DOHH2 (cell line): ENCODE data around the gene CYFIP2.

ENCODE experiments used
- H3F3A ChIP-seq: fragments of 200-600 bp; sonication (generic), shearing (Covaris generic); 2 replicates; pipeline ENCODE4 v1.6.0; 2016; ENCODE audit warnings: antibody characterized with exemption, mild to moderate bottlenecking; ENCODE audit not compliant: control insufficient read depth, insufficient read depth
- H3K27ac ChIP-seq: fragments of 200-600 bp; sonication (generic); 2 replicates; pipeline ENCODE4 v1.5.1; 2014; ENCODE audit warnings: low read depth, mild to moderate bottlenecking, low read length, moderate library complexity
- H3K27me3 ChIP-seq: fragments of 200-600 bp; sonication (generic); 2 replicates; pipeline ENCODE4 v1.6.1; 2014; ENCODE audit warnings: mild to moderate bottlenecking, low read length, mixed read lengths; ENCODE audit not compliant: control insufficient read depth
- H3K36me3 ChIP-seq: fragments of 200-600 bp; sonication (generic); 2 replicates; pipeline ENCODE4 v1.6.1; 2014; ENCODE audit warnings: mild to moderate bottlenecking, low read length, moderate library complexity, mixed read lengths; ENCODE audit not compliant: control insufficient read depth
- H3K4me1 ChIP-seq: fragments of 200-600 bp; sonication (generic); 2 replicates; pipeline ENCODE4 v1.6.1; 2014; ENCODE audit warnings: mild to moderate bottlenecking, low read length, mixed read lengths; ENCODE audit not compliant: control insufficient read depth
- H3K4me2 ChIP-seq: fragments of 200-600 bp; sonication (generic); 2 replicates; pipeline ENCODE4 v1.6.0; 2014; ENCODE audit warnings: mild to moderate bottlenecking, low read length, moderate library complexity
- H3K4me3 ChIP-seq: fragments of 200-600 bp; sonication (generic); 2 replicates; pipeline ENCODE4 v1.5.1; 2014; ENCODE audit warnings: mild to moderate bottlenecking, low read length, mixed read lengths
- H3K79me2 ChIP-seq: fragments of 200-600 bp; sonication (generic); 2 replicates; pipeline ENCODE4 v1.6.1; 2014; ENCODE audit warnings: mild to moderate bottlenecking, low read length, mixed read lengths; ENCODE audit not compliant: control insufficient read depth
- H3K9me2 ChIP-seq: fragments of 200-600 bp; sonication (generic); replicated peaks from 2 replicates; pipeline ENCODE4 v1.6.1; 2014; ENCODE audit warnings: mild to moderate bottlenecking, low read length, mixed read lengths; ENCODE audit not compliant: control insufficient read depth
- H3K9me3 ChIP-seq: fragments of 200-600 bp; sonication (generic); 2 replicates; pipeline ENCODE4 v1.6.1; 2014; ENCODE audit warnings: antibody characterized with exemption, low read length, mixed read lengths; ENCODE audit not compliant: control insufficient read depth, insufficient read depth
- H4K20me1 ChIP-seq: fragments of 200-600 bp; sonication (generic); 2 replicates; pipeline ENCODE4 v1.6.0; 2014; ENCODE audit warnings: low read depth, mild to moderate bottlenecking, antibody characterized with exemption, low read length, moderate library complexity; ENCODE audit not compliant: control insufficient read depth, insufficient read depth
- CTCF ChIP-seq: fragments of 200-600 bp; sonication (generic); IDR thresholded peaks from one replicate; pipeline ENCODE4 v1.5.1; 2014; ENCODE audit warnings: antibody characterized with exemption, mild to moderate bottlenecking, low read depth, low read length; ENCODE audit not compliant: poor library complexity, severe bottlenecking
- EZH2phosphoT487 ChIP-seq: fragments of 200-600 bp; sonication (generic); IDR thresholded peaks from 2 replicates; pipeline ENCODE4 v1.6.1; 2017; ENCODE audit warnings: borderline replicate concordance, mild to moderate bottlenecking, antibody characterized with exemption, low read length, moderate library complexity, mixed read lengths

CYFIP2 gene

GRCh38 chr5:157372472-157372822 is 106.5 kb downstream of the CYFIP2 start:
- Histone ChIP-seq H3K36me3 (peaks cover 78% of the 10 kb centered on the region), H3K79me2 (no peaks in the 10 kb centered on the region), H3F3A (no peaks in the 10 kb centered on the region), H3K4me2 (no peak overlapping the region), H3K4me1 (no peaks in the 10 kb centered on the region), H3K9me2 (no peaks in the 10 kb centered on the region), H3K27ac (no peak overlapping the region), H4K20me1 (no peaks in the 10 kb centered on the region), H3K9me3 (no peaks in the 10 kb centered on the region), H3K27me3 (no peaks in the 10 kb centered on the region), H3K4me3 (no peak overlapping the region)
- TF ChIP-seq EZH2phosphoT487 = no peak

GRCh38 chr5:157378509-157378908 is 112.6 kb downstream of the CYFIP2 start:
- no peak for TF ChIP-seq EZH2phosphoT487
- H3K4me1 ChIP-seq = no peaks in the 10 kb centered on the region
- H4K20me1 ChIP-seq = no peaks in the 10 kb centered on the region
- no peaks in the 10 kb centered on the region for H3K79me2 ChIP-seq
- H3F3A ChIP-seq = no peaks in the 10 kb centered on the region
- no peak overlapping the region for H3K27ac ChIP-seq
- no peak overlapping the region for H3K4me2 ChIP-seq
- no peaks in the 10 kb centered on the region for H3K27me3 ChIP-seq
- no peak overlapping the region for H3K4me3 ChIP-seq
- H3K9me3 ChIP-seq = no peaks in the 10 kb centered on the region
- H3K36me3 ChIP-seq = peaks cover 80% of the 10 kb centered on the region
- H3K9me2 ChIP-seq = no peaks in the 10 kb centered on the region

GRCh38 chr5:157379983-157380382 is 114.1 kb downstream of the CYFIP2 start:
- Histone ChIP-seq H3F3A (no peaks in the 10 kb centered on the region), H3K9me2 (no peaks in the 10 kb centered on the region), H3K4me3 (no peak overlapping the region), H3K27me3 (no peaks in the 10 kb centered on the region), H3K4me1 (no peaks in the 10 kb centered on the region), H3K36me3 (peaks cover 80% of the 10 kb centered on the region), H3K79me2 (no peaks in the 10 kb centered on the region), H3K4me2 (no peak overlapping the region), H4K20me1 (no peaks in the 10 kb centered on the region), H3K9me3 (no peaks in the 10 kb centered on the region), H3K27ac (no peak overlapping the region)
- no peak for TF ChIP-seq CTCF
- no peak for TF ChIP-seq EZH2phosphoT487

- peaks cover 83% of the 10 kb centered on the region for H3K36me3 ChIP-seq
- H3K27ac ChIP-seq = no peak overlapping the region
- H3K4me3 ChIP-seq = no peak overlapping the region
- no peaks in the 10 kb centered on the region for H3K4me1 ChIP-seq
- H3K9me2 ChIP-seq = no peaks in the 10 kb centered on the region
- TF ChIP-seq CTCF = no peak
- TF ChIP-seq EZH2phosphoT487 = no peak
- no peaks in the 10 kb centered on the region for H4K20me1 ChIP-seq
- no peaks in the 10 kb centered on the region for H3K27me3 ChIP-seq
- H3K9me3 ChIP-seq = no peaks in the 10 kb centered on the region
- H3K4me2 ChIP-seq = no peak overlapping the region
- no peaks in the 10 kb centered on the region for H3F3A ChIP-seq
- H3K79me2 ChIP-seq = no peaks in the 10 kb centered on the region
These were observed 115.8 kb downstream of the CYFIP2 start for GRCh38 chr5:157381746-157382145.
